Type B pancreatic cell (in vitro differentiated cells): ENCODE data around the gene PHYKPL. TPM values are rescaled to one million over a fixed set of nuclear protein-coding genes. Genes with fewer than 3 reads are reported as not detected.

Source experiments
- DNase-seq: peaks from one replicate; pipeline ENCODE4 v3.0.0; 2021; ENCODE audit warnings: mixed read lengths; ENCODE audit not compliant: unreplicated experiment; ENCODE audit errors: extremely low spot score
- H3K27ac Mint-ChIP-seq: 2 replicates; pipeline ENCODE4 v1.8.0; 2021; ENCODE audit warnings: mild to moderate bottlenecking, mixed read lengths
- H3K27me3 Mint-ChIP-seq: 2 replicates; pipeline ENCODE4 v1.8.0; 2021; ENCODE audit warnings: mixed read lengths
- H3K36me3 Mint-ChIP-seq: 2 replicates; pipeline ENCODE4 v1.8.0; 2021; ENCODE audit warnings: mixed read lengths
- H3K4me1 Mint-ChIP-seq: one replicate; pipeline ENCODE4 v1.8.0; 2021; ENCODE audit warnings: mixed read lengths; ENCODE audit not compliant: unreplicated experiment
- H3K4me3 Mint-ChIP-seq: 2 replicates; pipeline ENCODE4 v1.8.0; 2021; ENCODE audit warnings: mild to moderate bottlenecking, mixed read lengths
- H3K9me3 Mint-ChIP-seq: 2 replicates; pipeline ENCODE4 v1.8.0; 2021; ENCODE audit warnings: mixed read lengths
- total RNA-seq: library from RNA; stranded (reverse); gene quantifications from 2 replicates; pipeline ENCODE4 v1.2.1, GENCODE V29; 2021; ENCODE audit warnings: low replicate concordance
- TF ChIP-seq, protein P1 (sequence below): fragments of 200-600 bp; sonication (generic); conservative IDR thresholded peaks from 2 replicates; pipeline ENCODE4 v1.5.0; 2021; ENCODE audit warnings: antibody characterized with exemption, mild to moderate bottlenecking

Gene PHYKPL
- total RNA-seq, 1 donor from 2014 or later: 76.2 TPM

DNA sequence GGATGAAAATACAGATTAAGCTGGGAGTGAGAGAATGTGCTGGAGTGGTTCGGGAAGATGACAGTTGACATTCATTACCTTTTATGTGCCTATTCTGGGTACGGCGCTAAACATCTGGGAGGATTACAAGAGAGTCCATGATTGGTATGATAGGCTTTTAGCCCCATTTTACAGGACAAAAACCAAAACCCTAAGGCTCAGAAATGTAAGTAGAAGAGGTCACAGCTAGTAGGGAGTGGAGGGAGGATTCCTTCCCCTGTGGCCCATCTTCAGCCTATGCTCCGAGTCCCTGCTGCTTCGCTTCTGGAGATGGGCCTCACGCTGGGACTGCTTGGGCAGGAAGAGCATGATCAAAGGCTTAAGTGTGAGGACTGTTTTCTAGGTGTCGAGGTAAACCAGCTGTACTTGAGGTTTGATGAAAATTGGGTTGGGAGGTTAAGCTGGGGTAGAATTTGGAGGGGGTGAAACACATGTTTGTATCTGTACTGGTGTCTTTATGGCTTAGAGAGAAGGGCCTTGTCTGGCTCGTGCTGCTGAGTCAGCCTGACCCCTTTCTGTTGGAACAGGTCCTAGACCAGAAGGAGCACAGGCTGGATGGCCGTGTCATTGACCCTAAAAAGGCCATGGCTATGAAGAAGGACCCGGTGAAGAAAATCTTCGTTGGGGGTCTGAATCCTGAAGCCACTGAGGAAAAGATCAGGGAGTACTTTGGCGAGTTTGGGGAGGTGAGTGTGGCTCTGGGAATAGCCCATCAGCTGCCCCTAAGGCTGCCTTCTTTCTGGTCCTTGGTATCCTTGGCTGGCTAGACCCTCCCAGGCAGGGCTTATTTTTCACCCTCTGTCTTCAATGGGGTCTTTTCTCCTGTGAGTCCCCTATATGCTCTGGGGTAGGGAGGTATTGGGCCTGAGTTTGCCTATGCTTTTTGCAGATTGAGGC is 26.2 kb downstream of the PHYKPL start:
- H3K4me3 Mint-ChIP-seq: peak overlapping the region; percentile 87
- peaks cover 32% of the 10 kb centered on the region for H3K36me3 Mint-ChIP-seq
- no peak for DNase-seq
- H3K4me1 Mint-ChIP-seq: peaks cover 26% of the 10 kb centered on the region
- H3K9me3 Mint-ChIP-seq: no peaks in the 10 kb centered on the region
- TF ChIP-seq, protein P1, sequence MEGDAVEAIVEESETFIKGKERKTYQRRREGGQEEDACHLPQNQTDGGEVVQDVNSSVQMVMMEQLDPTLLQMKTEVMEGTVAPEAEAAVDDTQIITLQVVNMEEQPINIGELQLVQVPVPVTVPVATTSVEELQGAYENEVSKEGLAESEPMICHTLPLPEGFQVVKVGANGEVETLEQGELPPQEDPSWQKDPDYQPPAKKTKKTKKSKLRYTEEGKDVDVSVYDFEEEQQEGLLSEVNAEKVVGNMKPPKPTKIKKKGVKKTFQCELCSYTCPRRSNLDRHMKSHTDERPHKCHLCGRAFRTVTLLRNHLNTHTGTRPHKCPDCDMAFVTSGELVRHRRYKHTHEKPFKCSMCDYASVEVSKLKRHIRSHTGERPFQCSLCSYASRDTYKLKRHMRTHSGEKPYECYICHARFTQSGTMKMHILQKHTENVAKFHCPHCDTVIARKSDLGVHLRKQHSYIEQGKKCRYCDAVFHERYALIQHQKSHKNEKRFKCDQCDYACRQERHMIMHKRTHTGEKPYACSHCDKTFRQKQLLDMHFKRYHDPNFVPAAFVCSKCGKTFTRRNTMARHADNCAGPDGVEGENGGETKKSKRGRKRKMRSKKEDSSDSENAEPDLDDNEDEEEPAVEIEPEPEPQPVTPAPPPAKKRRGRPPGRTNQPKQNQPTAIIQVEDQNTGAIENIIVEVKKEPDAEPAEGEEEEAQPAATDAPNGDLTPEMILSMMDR: no peak
- H3K27ac Mint-ChIP-seq: peak overlapping the region; percentile 55
- H3K27me3 Mint-ChIP-seq: peaks cover 3% of the 10 kb centered on the region

DNA sequence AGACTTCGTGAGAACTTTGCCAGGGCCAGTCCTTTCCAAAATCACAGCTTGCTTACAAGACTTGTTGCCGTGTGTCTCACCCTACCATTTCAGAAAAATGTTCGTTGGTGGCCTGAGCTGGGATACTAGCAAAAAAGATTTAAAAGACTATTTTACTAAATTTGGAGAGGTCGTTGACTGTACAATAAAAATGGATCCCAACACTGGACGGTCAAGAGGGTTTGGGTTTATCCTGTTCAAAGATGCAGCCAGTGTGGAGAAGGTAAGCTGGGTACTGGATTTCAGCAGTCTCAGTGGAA is 26.9 kb downstream of the PHYKPL start:
- Mint-ChIP-seq H3K27me3 (peaks cover 3% of the 10 kb centered on the region), H3K36me3 (peaks cover 32% of the 10 kb centered on the region), H3K4me3 (peak overlapping the region; percentile 87), H3K4me1 (peaks cover 26% of the 10 kb centered on the region), H3K27ac (peak overlapping the region; percentile 55), H3K9me3 (no peaks in the 10 kb centered on the region)
- DNase-seq: no peak
- TF ChIP-seq, protein P1: no peak

DNA sequence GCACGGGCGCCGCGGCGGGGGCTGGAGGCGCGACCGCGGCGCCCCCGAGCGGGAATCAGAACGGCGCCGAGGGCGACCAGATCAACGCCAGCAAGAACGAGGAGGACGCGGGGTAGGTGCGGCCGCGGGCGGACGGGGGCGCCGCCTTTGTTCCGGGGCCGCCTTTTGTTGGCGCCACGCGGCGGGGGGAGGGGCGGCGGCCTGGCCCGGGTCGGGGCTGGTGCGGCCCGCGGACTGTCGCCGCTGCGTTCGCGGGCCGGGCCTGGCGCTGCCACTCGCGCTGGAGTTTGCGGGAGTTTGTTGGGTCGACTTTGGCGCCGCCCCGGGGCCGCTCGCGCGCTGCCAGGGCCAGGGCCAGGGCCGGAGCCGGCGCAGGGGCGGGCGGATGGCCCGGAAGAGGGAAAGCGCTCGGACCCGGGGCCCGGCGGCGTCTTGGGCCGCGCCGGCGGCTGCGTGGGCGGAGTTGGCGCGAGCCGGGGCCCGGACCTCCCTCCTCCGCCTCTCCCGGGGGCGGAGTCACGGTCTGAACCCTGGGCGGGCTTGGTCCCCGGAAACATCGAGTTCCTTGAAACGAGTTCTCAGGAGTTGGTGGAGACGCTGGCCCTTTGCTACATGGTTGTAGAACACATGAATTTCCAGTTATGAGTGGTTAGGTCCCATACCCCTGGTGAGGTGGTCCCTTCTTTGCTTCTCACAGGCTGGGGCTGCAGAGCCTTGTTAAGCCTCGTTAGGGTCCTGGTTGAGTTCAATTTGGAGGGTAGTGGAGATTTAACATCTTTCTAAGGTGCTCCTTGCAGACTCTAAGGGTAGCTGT is 27.5 kb downstream of the PHYKPL start:
- Mint-ChIP-seq H3K4me1 (peaks cover 26% of the 10 kb centered on the region), H3K27me3 (peaks cover 3% of the 10 kb centered on the region), H3K36me3 (peaks cover 32% of the 10 kb centered on the region), H3K9me3 (no peaks in the 10 kb centered on the region), H3K4me3 (peak overlapping the region; percentile 87), H3K27ac (peak overlapping the region; percentile 55)
- TF ChIP-seq, protein P1: no peak
- peak; percentile 83 for DNase-seq

DNA sequence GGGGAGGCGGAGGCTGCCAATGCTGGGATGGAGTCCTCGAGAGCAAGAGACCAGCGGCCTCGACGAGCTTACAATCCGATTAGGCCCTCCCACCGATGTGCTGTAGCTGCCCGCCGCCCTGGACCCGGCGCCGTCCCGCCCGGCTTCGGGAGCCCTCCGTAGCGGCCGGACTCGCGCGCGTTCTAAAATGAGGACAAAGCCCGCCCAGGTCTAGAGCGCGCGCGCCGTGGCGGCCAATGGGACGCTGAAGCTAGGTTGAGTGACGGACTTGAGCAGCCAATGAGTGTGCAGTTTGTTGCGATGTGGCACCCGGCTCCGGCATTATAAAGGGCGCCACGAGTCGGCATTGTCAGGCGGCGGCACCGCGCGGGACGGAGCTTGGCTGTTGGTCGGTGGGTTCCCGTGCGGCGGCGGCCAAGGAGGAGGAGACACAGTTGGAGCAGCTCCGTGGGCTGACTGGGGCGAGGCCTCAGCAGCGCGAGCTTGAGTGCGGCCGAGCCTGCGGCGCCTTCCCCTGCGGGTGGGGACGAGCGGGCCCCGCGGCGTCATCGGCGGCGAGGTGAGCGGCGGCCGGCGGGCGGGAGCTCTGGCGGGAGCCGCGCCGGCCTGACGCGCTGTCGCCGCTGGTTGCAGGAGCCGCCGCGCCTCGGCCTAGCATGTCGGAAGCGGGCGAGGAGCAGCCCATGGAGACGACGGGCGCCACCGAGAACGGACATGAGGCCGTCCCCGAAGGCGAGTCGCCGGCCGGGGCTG is 28.2 kb downstream of the PHYKPL start, which contains the start of gene HNRNPAB:
HNRNPAB (plus strand) TSS at position 352 of the 753 bp plus-strand sequence; CDS start at position 657, 305 bp downstream.
- peak within 1 kb of the TSS; percentile 99 for H3K27ac Mint-ChIP-seq
- H3K9me3 Mint-ChIP-seq: no peaks in the 10 kb centered on the region

More for the DNA sequence above, 28.2 kb downstream of the PHYKPL start, which contains the start of gene HNRNPAB:
- peak; percentile 97 for DNase-seq
- peaks cover 3% of the 10 kb centered on the region for H3K27me3 Mint-ChIP-seq
- H3K36me3 Mint-ChIP-seq: peaks cover 27% of the 10 kb centered on the region
- H3K4me3 Mint-ChIP-seq: peak within 1 kb of the TSS; percentile 99
- TF ChIP-seq, protein P1: no peak
- H3K4me1 Mint-ChIP-seq: peaks cover 26% of the 10 kb centered on the region
